DOHH2 (cell line): ENCODE data around the gene DACT2.

Source experiments
- CTCF ChIP-seq: fragments of 200-600 bp; sonication (generic); IDR thresholded peaks from one replicate; pipeline ENCODE4 v1.5.1; 2014; ENCODE audit warnings: antibody characterized with exemption, mild to moderate bottlenecking, low read depth, low read length; ENCODE audit not compliant: poor library complexity, severe bottlenecking
- EZH2phosphoT487 ChIP-seq: fragments of 200-600 bp; sonication (generic); IDR thresholded peaks from 2 replicates; pipeline ENCODE4 v1.6.1; 2017; ENCODE audit warnings: borderline replicate concordance, mild to moderate bottlenecking, antibody characterized with exemption, low read length, moderate library complexity, mixed read lengths

- no peak for TF ChIP-seq EZH2phosphoT487
- no peak for TF ChIP-seq CTCF
Measured at GRCh38 chr6:168328086-168328485, 8.5 kb upstream of the DACT2 start.
